Fibroblast of lung (primary cell): Measurements from ENCODE around the gene ALG2.

Experiments
- CTCF ChIP-seq, 2 donors: IDR thresholded peaks in 1 of 2; conservative IDR thresholded peaks in 1 of 2; 1 replicate in 1 of 2; 2 replicates in 1 of 2; pipeline ENCODE4 v1.5.1; 2011 to 2012; ENCODE audit warnings: low read length in 2 of 2, control low read depth in 1 of 2, inconsistent platforms in 1 of 2, low read depth in 1 of 2, mild to moderate bottlenecking in 1 of 2
- EZH2 ChIP-seq: IDR thresholded peaks from 2 replicates; pipeline ENCODE4 v1.5.1; 2012; ENCODE audit warnings: low read length, control low read depth, mild to moderate bottlenecking; ENCODE audit errors: missing control alignments

GRCh38 chr9:99244344-99245260 is 22.9 kb upstream of the ALG2 start:
- no peak for TF ChIP-seq CTCF (conservative IDR thresholded peaks at IDR 0.05 in 1 of 2, IDR thresholded peaks at IDR 0.05 in 1 of 2; ENCODE audit: low read depth in 1 of 2, low read length in 2 of 2)
- TF ChIP-seq EZH2, result no peak
